HG03439 (cell line): ENCODE results near the gene ZFP91.

Source experiments
- ATAC-seq: cut with Tn5 transposase; IDR thresholded peaks from one replicate; pipeline ENCODE4 v1.9.1; 2021; ENCODE audit warnings: mild to moderate bottlenecking, moderate library complexity; ENCODE audit not compliant: unreplicated experiment

The ZFP91 gene

DNA sequence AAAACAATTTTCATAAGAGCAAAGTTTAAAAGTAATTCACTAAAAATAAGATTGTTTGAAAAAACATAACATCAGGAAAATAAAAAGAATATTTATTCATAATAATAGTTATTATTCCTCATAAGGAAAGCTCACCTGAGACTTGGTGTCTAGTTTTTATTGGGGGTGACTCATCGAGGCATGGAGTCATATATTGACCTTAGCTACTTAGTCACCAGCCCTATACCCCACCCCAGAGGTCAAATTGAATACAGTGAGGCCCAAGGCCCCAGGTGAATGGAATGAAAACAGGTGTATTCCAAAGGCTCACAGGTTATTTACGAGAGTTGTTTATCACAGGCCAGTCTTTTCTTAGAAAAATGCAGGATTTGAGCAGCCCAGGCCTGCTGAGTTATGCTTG is 80.5 kb downstream of the ZFP91 start:
- ATAC-seq: no peak

DNA sequence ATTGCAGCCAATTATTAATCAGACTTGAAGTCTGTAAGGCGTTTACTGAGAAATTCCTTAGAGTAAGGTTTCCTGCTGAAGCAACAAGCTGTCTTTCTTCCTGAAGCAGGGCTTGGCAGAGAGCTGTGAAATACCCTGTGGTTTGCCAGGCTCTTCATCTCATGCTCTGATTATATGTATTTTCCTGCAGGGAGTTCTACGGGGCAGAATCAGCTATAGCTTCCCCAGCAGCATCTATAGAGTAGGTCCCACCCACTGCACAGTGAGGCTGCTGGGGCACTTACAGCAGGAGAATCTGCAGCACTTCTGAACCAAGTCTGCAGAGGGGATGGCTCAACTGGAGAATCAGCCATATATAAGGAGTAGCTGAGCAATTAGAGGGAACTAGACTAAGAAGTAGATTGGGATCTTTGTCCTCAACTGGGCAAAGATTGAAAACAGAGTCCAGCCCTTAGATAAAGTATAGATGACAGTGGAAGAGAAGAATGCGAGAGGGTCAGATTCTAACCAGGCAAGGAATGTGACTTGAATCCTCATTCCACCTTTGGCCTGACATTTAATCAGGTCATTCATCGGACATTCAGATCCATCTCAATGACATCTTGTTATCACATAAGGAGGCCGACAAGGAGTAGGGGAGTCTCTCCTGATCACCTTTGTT is 81.2 kb downstream of the ZFP91 start:
- ATAC-seq: no peak
